Testis (tissue), 2 donors: ENCODE data around the gene MRPL12.

Experiments used
- CTCF ChIP-seq, 3 experiments: fragments of 450-650 bp in 2 of 3; fragments of 200-600 bp in 1 of 3; sonication (generic) in 1 of 3; IDR thresholded peaks; one replicate each; pipeline ENCODE4 v1.5.1; 2016 to 2019; ENCODE audit warnings: antibody characterized with exemption in 3 of 3, mild to moderate bottlenecking in 2 of 3, moderate library complexity in 1 of 3
- POLR2A ChIP-seq: fragments of 450-650 bp; IDR thresholded peaks from one replicate; pipeline ENCODE4 v1.6.1; 2017; ENCODE audit warnings: antibody characterized with exemption, mild to moderate bottlenecking, moderate library complexity

GRCh38 chr17:81717049-81717765 lies 14.0 kb downstream of the MRPL12 start:
- no peak for TF ChIP-seq CTCF (IDR thresholded peaks at IDR 0.05)
- no peak for TF ChIP-seq POLR2A
